HG03571 (cell line): ENCODE results near the gene JRKL.
"Not testable (repeated sequence)": the region's sequence is repeated elsewhere in the genome, so short reads cannot be mapped to it uniquely, and the experiment has no call there.

Experiments used
- ATAC-seq: cut with Tn5 transposase; IDR thresholded peaks from one replicate; pipeline ENCODE4 v1.9.1; 2021; ENCODE audit not compliant: unreplicated experiment

Gene JRKL

GRCh38 chr11:96393753-96394348 is 4.0 kb downstream of the JRKL start:
- ATAC-seq, result no peak

- no peak for ATAC-seq
Measured at GRCh38 chr11:96394773-96395172, 5.0 kb downstream of the JRKL start.

- ATAC-seq, result no peak
Measured at GRCh38 chr11:96396637-96397036, 6.8 kb downstream of the JRKL start.

GRCh38 chr11:96397863-96398262 is 8.1 kb downstream of the JRKL start:
- ATAC-seq, result no peak

GRCh38 chr11:96400697-96401096 is 10.9 kb downstream of the JRKL start:
- ATAC-seq, result no peak

GRCh38 chr11:96411412-96411811 is 21.6 kb downstream of the JRKL start:
- not testable (repeated sequence) for ATAC-seq

- ATAC-seq, result no peak
Measured at GRCh38 chr11:96412761-96413381, 23.1 kb downstream of the JRKL start.

GRCh38 chr11:96413408-96413807 is 23.6 kb downstream of the JRKL start:
- ATAC-seq, result no peak

GRCh38 chr11:96424693-96425092 is 34.9 kb downstream of the JRKL start:
- ATAC-seq, result no peak

GRCh38 chr11:96430668-96431067 is 40.9 kb downstream of the JRKL start:
- no peak for ATAC-seq

GRCh38 chr11:96432654-96433053 is 42.8 kb downstream of the JRKL start:
- not testable (repeated sequence) for ATAC-seq
